ENCODE data around the gene CFI. TPM values are rescaled to one million over a fixed set of nuclear protein-coding genes. Genes with fewer than 3 reads are reported as not detected.

The CFI gene
- total RNA-seq, 1 donor from 2014 or later = not detected

- peaks cover 25% of the 10 kb centered on the region for H3K27me3 Mint-ChIP-seq (ENCODE audit: low read depth)
- H3K27ac Mint-ChIP-seq (ENCODE audit: unreplicated experiment) = no peak overlapping the region
- no peak for TF ChIP-seq CTCF (conservative IDR thresholded peaks at IDR 0.05)
- DNase-seq (ENCODE audit: low read depth, low spot score) = no peak
- H3K4me3 Mint-ChIP-seq = peak overlapping the region; percentile 1
- H3K36me3 Mint-ChIP-seq (ENCODE audit: low read depth) = no peaks in the 10 kb centered on the region
- no peaks in the 10 kb centered on the region for H3K9me3 Mint-ChIP-seq
- H3K4me1 Mint-ChIP-seq = peaks cover 13% of the 10 kb centered on the region
These were observed 9.0 kb upstream of the CFI start for GRCh38 chr4:109810552-109811387.

- peaks cover 25% of the 10 kb centered on the region for H3K27me3 Mint-ChIP-seq (ENCODE audit: low read depth)
- H3K4me1 Mint-ChIP-seq = peaks cover 2% of the 10 kb centered on the region
- no peak for DNase-seq (ENCODE audit: low read depth, low spot score)
- H3K36me3 Mint-ChIP-seq (ENCODE audit: low read depth) = no peaks in the 10 kb centered on the region
- H3K9me3 Mint-ChIP-seq = no peaks in the 10 kb centered on the region
- no peak overlapping the region for H3K27ac Mint-ChIP-seq (ENCODE audit: unreplicated experiment)
- no peak overlapping the region for H3K4me3 Mint-ChIP-seq
- TF ChIP-seq CTCF (conservative IDR thresholded peaks at IDR 0.05) = no peak
These were observed 7.9 kb upstream of the CFI start for GRCh38 chr4:109809655-109810054.

- no peaks in the 10 kb centered on the region for H3K4me1 Mint-ChIP-seq
- H3K27me3 Mint-ChIP-seq (ENCODE audit: low read depth) = peaks cover 8% of the 10 kb centered on the region
- no peaks in the 10 kb centered on the region for H3K9me3 Mint-ChIP-seq
- TF ChIP-seq CTCF (conservative IDR thresholded peaks at IDR 0.05) = peak; percentile 52
- no peaks in the 10 kb centered on the region for H3K36me3 Mint-ChIP-seq (ENCODE audit: low read depth)
- H3K4me3 Mint-ChIP-seq = no peak overlapping the region
- DNase-seq (ENCODE audit: low read depth, low spot score) = no peak
- H3K27ac Mint-ChIP-seq (ENCODE audit: unreplicated experiment) = no peak overlapping the region
These were observed 2.2 kb upstream of the CFI start for GRCh38 chr4:109803924-109804571.

GRCh38 chr4:109801099-109801789 is 555 bp downstream of the CFI start:
- no peak for TF ChIP-seq CTCF (conservative IDR thresholded peaks at IDR 0.05)
- no peak for DNase-seq (ENCODE audit: low read depth, low spot score)
- H3K9me3 Mint-ChIP-seq = peaks cover 5% of the 10 kb centered on the region
- no peak overlapping the region for H3K4me3 Mint-ChIP-seq
- no peak overlapping the region for H3K27ac Mint-ChIP-seq (ENCODE audit: unreplicated experiment)
- H3K27me3 Mint-ChIP-seq (ENCODE audit: low read depth) = peaks cover 15% of the 10 kb centered on the region
- no peaks in the 10 kb centered on the region for H3K4me1 Mint-ChIP-seq
- no peaks in the 10 kb centered on the region for H3K36me3 Mint-ChIP-seq (ENCODE audit: low read depth)

GRCh38 chr4:109798866-109799265 is 2.9 kb downstream of the CFI start:
- no peaks in the 10 kb centered on the region for H3K36me3 Mint-ChIP-seq (ENCODE audit: low read depth)
- H3K27ac Mint-ChIP-seq (ENCODE audit: unreplicated experiment) = no peak overlapping the region
- H3K27me3 Mint-ChIP-seq (ENCODE audit: low read depth) = peaks cover 22% of the 10 kb centered on the region
- TF ChIP-seq CTCF (conservative IDR thresholded peaks at IDR 0.05) = no peak
- peaks cover 13% of the 10 kb centered on the region for H3K9me3 Mint-ChIP-seq
- H3K4me3 Mint-ChIP-seq = no peak overlapping the region
- H3K4me1 Mint-ChIP-seq = no peaks in the 10 kb centered on the region
- DNase-seq (ENCODE audit: low read depth, low spot score) = no peak

Data from neural crest cell (in vitro differentiated cells).